Endometrial microvascular endothelial cells (primary cell): ENCODE results near the gene AFAP1L2. TPM values are rescaled to one million over a fixed set of nuclear protein-coding genes. Genes with fewer than 3 reads are reported as not detected.

ENCODE experiments used
- total RNA-seq: library from RNA; depleted of rRNA; stranded (reverse); fragments of >200 nt; gene quantifications from one replicate; pipeline ENCODE4 v1.2.3, GENCODE V29; 2015; ENCODE audit errors: inconsistent ontology term

The AFAP1L2 gene
- total RNA-seq, 1 donor from 2014 or later: 0.09 TPM

Other genes with a start within 250 kb of the AFAP1L2 start
- 3.8 TPM for gene CCDC186, start 230.3 kb downstream of the AFAP1L2 start, total RNA-seq
- under 0.01 TPM for gene TDRD1, start 225.1 kb downstream of the AFAP1L2 start, total RNA-seq
- not detected for gene VWA2, start 165.2 kb downstream of the AFAP1L2 start, total RNA-seq